HCT116 (cell line): Measurements from ENCODE around the gene PIP4K2B. TPM values are rescaled to one million over a fixed set of nuclear protein-coding genes. Genes with fewer than 3 reads are reported as not detected.

Source experiments
- ATAC-seq: fragments of 200-7000 bp; cut with Tn5 transposase; 2 replicates; pipeline ENCODE4 v1.9.1; 2020; ENCODE audit warnings: mild to moderate bottlenecking, moderate library complexity
- BruUV-seq: library from RNA; stranded (reverse); fragments of 400-500 nt; replicated peaks from 2 replicates; lab custom pipeline; 2021; lab: Mats Ljungman, UMichigan
- CTCF ChIA-PET: fragments of 300-600 bp; sonication (Branson Sonifier 250); formaldehyde crosslinking; loops from one replicate; lab custom pipeline; 2021; ENCODE audit warnings: antibody characterized with exemption; lab: Charles Lee
- POLR2A ChIA-PET: fragments of 300-600, 350-600 bp; sonication (Branson Sonifier 250); formaldehyde crosslinking; loops from one replicate; lab custom pipeline; 2021; ENCODE audit warnings: antibody characterized with exemption; lab: Charles Lee
- RAD21 ChIA-PET, 2 experiments: fragments of 300-600 bp; sonication (Branson Sonifier 250); formaldehyde crosslinking; loops; one replicate each; lab custom pipeline; 2023; ENCODE audit warnings: low total read pairs in 2 of 2; ENCODE audit not compliant: uncharacterized antibody in 2 of 2, unreplicated experiment in 2 of 2, low non-redundant PET in 1 of 2; lab: Charles Lee
- DNase-seq: peaks from one replicate; pipeline ENCODE4 v3.0.0-alpha.2; 2010; ENCODE audit warnings: low read depth, low spot score
- H2AFZ ChIP-seq: fragments of 200-600 bp; shearing (Covaris generic), sonication (generic); 2 replicates; pipeline ENCODE4 v1.6.1; 2017; ENCODE audit warnings: low read depth, mixed run types, mixed read lengths, antibody characterized with exemption, low read length; ENCODE audit not compliant: poor library complexity, severe bottlenecking
- H3K27ac ChIP-seq: 2 replicates; pipeline ENCODE4 v1.5.1; 2012; ENCODE audit warnings: low read depth, low read length
- H3K27me3 ChIP-seq: fragments of 200-600 bp; sonication (generic); 2 replicates; pipeline ENCODE4 v1.6.1; 2016; ENCODE audit warnings: mixed run types, low read length, mixed read lengths; ENCODE audit not compliant: insufficient read depth
- H3K36me3 ChIP-seq, 2 experiments: fragments of 200-500 bp in 1 of 2; fragments of 200-600 bp in 1 of 2; sonication (Bioruptor generic) in 1 of 2; sonication (generic) in 1 of 2; 2 replicates each; pipeline versions ENCODE4 v1.5.1 to v1.6.1; 2014 to 2016; ENCODE audit warnings: low read length in 2 of 2, inconsistent platforms in 1 of 2, mixed read lengths in 1 of 2, mixed run types in 1 of 2; ENCODE audit not compliant: insufficient read depth in 2 of 2, control insufficient read depth in 1 of 2
- H3K4me1 ChIP-seq, 2 experiments: fragments of 200-600 bp in 1 of 2; sonication (generic) in 1 of 2; 2 replicates each; pipeline versions ENCODE4 v1.5.1 to v1.6.1; 2012 to 2017; ENCODE audit warnings: low read length in 2 of 2, inconsistent platforms in 1 of 2, mild to moderate bottlenecking in 1 of 2, mixed read lengths in 1 of 2, mixed run types in 1 of 2, moderate library complexity in 1 of 2; ENCODE audit not compliant: insufficient read depth in 2 of 2, control insufficient read depth in 1 of 2
- H3K4me2 ChIP-seq: fragments of 200-600 bp; sonication (generic); 2 replicates; pipeline ENCODE4 v1.6.1; 2017; ENCODE audit warnings: mixed run types, low read length, mixed read lengths
- H3K4me3 ChIP-seq, 2 experiments: fragments of 200-600 bp in 1 of 2; sonication (generic) in 1 of 2; replicated peaks in 1 of 2; 2 replicates each; pipeline ENCODE4 v1.5.1; 2011 to 2016; ENCODE audit warnings: low read length in 2 of 2, control low read depth in 1 of 2, low read depth in 1 of 2, mild to moderate bottlenecking in 1 of 2, mixed read lengths in 1 of 2, mixed run types in 1 of 2
- H3K79me2 ChIP-seq: fragments of 200-600 bp; sonication (generic); 2 replicates; pipeline ENCODE4 v1.6.1; 2017; ENCODE audit warnings: mild to moderate bottlenecking, mixed run types, low read length, moderate library complexity, mixed read lengths; ENCODE audit not compliant: insufficient read depth
- H3K9ac ChIP-seq: fragments of 200-600 bp; sonication (generic); 2 replicates; pipeline ENCODE4 v1.6.1; 2016; ENCODE audit warnings: low read length, mixed read lengths
- H3K9me2 ChIP-seq: fragments of 200-600 bp; sonication (generic), shearing (Covaris generic); 2 replicates; pipeline ENCODE4 v1.6.1; 2017; ENCODE audit warnings: mixed run types, mild to moderate bottlenecking, moderate library complexity; ENCODE audit not compliant: insufficient read depth
- H3K9me3 ChIP-seq, 2 experiments: fragments of 200-500 bp in 1 of 2; fragments of 200-600 bp in 1 of 2; sonication (Bioruptor generic) in 1 of 2; sonication (generic) in 1 of 2; 2 replicates each; pipeline ENCODE4 v1.6.1; 2014 to 2017; ENCODE audit warnings: low read length in 2 of 2, mixed read lengths in 2 of 2, inconsistent platforms in 1 of 2, low read depth in 1 of 2, mild to moderate bottlenecking in 1 of 2, mixed run types in 1 of 2, moderate library complexity in 1 of 2; ENCODE audit not compliant: control insufficient read depth in 1 of 2, insufficient read depth in 1 of 2
- H4K20me1 ChIP-seq: fragments of 200-600 bp; sonication (generic), shearing (Covaris generic); 2 replicates; pipeline ENCODE4 v1.6.1; 2017; ENCODE audit warnings: mixed run types, mild to moderate bottlenecking, moderate library complexity; ENCODE audit not compliant: insufficient read depth
- ATF3 ChIP-seq: IDR thresholded peaks from 2 replicates; pipeline ENCODE4 v1.6.1; 2012
- CBX3 ChIP-seq: IDR thresholded peaks from 2 replicates; pipeline ENCODE4 v1.6.1; 2012; ENCODE audit warnings: low read depth
- CEBPB ChIP-seq: IDR thresholded peaks from 2 replicates; pipeline ENCODE4 v1.6.1; 2012; ENCODE audit warnings: low read depth
- EGR1 ChIP-seq: IDR thresholded peaks from 2 replicates; pipeline ENCODE4 v1.6.1; 2012; ENCODE audit warnings: low read depth
- ELF1 ChIP-seq: IDR thresholded peaks from 2 replicates; pipeline ENCODE4 v1.6.1; 2012; ENCODE audit warnings: low read depth, borderline replicate concordance
- EZH2 ChIP-seq: fragments of 200-600 bp; sonication (generic); IDR thresholded peaks from 2 replicates; pipeline ENCODE4 v1.6.1; 2017; ENCODE audit warnings: antibody characterized with exemption, mixed run types
- EZH2phosphoT487 ChIP-seq: fragments of 200-600 bp; IDR thresholded peaks from 2 replicates; pipeline ENCODE4 v1.6.1; 2018; ENCODE audit warnings: antibody characterized with exemption, borderline replicate concordance
- FOSL1 ChIP-seq: IDR thresholded peaks from 2 replicates; pipeline ENCODE4 v1.6.1; 2012; ENCODE audit warnings: low read depth
- JUND ChIP-seq: IDR thresholded peaks from 2 replicates; pipeline ENCODE4 v1.6.1; 2012
- POLR2A ChIP-seq: IDR thresholded peaks from 2 replicates; pipeline ENCODE4 v1.7.0; 2011; ENCODE audit warnings: borderline replicate concordance; ENCODE audit not compliant: insufficient read depth, insufficient read length; ENCODE audit errors: extremely low read depth
- RAD21 ChIP-seq: IDR thresholded peaks from 2 replicates; pipeline ENCODE4 v1.6.1; 2012; ENCODE audit warnings: low read depth, mild to moderate bottlenecking
- REST ChIP-seq: IDR thresholded peaks from 2 replicates; pipeline ENCODE4 v1.6.1; 2012; ENCODE audit warnings: low read depth
- SIN3A ChIP-seq: IDR thresholded peaks from 2 replicates; pipeline ENCODE4 v1.6.1; 2012; ENCODE audit warnings: low read depth
- SRF ChIP-seq: IDR thresholded peaks from 2 replicates; pipeline ENCODE4 v1.6.1; 2012; ENCODE audit warnings: low read depth
- TCF7L2 ChIP-seq: IDR thresholded peaks from 2 replicates; pipeline ENCODE4 v1.7.0; 2011; ENCODE audit warnings: borderline replicate concordance, inconsistent platforms; ENCODE audit not compliant: insufficient read depth, insufficient read length; ENCODE audit errors: extremely low read depth
- YY1 ChIP-seq: IDR thresholded peaks from 2 replicates; pipeline ENCODE4 v1.6.1; 2011; ENCODE audit warnings: low read length, low read depth, moderate library complexity, mild to moderate bottlenecking; ENCODE audit not compliant: insufficient replicate concordance; ENCODE audit errors: extremely low read depth
- ZFX ChIP-seq: fragments of 450-650 bp; IDR thresholded peaks from 2 replicates; pipeline ENCODE4 v1.6.1; 2017
- ZNF274 ChIP-seq: fragments of 200-500 bp; sonication (Bioruptor generic); IDR thresholded peaks from 2 replicates; pipeline ENCODE4 v1.6.1; 2014; ENCODE audit warnings: mild to moderate bottlenecking, low read depth, low read length, inconsistent platforms
- intact Hi-C: fragments of 100-400 bp; cut with micrococcal nuclease; formaldehyde crosslinking; loops from 2 replicates; pipeline ENCODE4 v1.10.0; 2022
- total RNA-seq: library from RNA; stranded (reverse); gene quantifications from one replicate; pipeline ENCODE4 v1.2.1, GENCODE V29; 2021; ENCODE audit not compliant: unreplicated experiment
- TF ChIP-seq, protein P1 (sequence below), 3 experiments: fragments of 200-600 bp in 1 of 3; sonication (generic) in 1 of 3; IDR thresholded peaks in 2 of 3; conservative IDR thresholded peaks in 1 of 3; 2 replicates each; pipeline ENCODE4 v1.5.1; 2012 to 2017; ENCODE audit warnings: low read depth in 2 of 3, low read length in 2 of 3, antibody characterized with exemption in 1 of 3, borderline replicate concordance in 1 of 3, control low read depth in 1 of 3, mild to moderate bottlenecking in 1 of 3, mixed read lengths in 1 of 3, mixed run types in 1 of 3, moderate library complexity in 1 of 3; ENCODE audit not compliant: insufficient read depth in 1 of 3

Gene PIP4K2B
- total RNA-seq, 1 experiment from 2014 or later = 40.3 TPM

- DNase-seq (peak; percentile 93), ATAC-seq (peak; percentile 82)
- intact Hi-C loops = no loop called here
- POLR2A ChIA-PET = interaction anchor here (0.8 to 1.9 kb wide), 4 partner anchors 9 to 46 kb away, joined by 3 to 10 read pairs (median 4); partner anchors contain the start of genes LASP1 and RPL23
- H4K20me1 ChIP-seq = no peaks in the 10 kb centered on the region
- H3K9ac ChIP-seq = peak within 1 kb of the TSS; percentile 85
- BruUV-seq = TSS peak; percentile 80
- no peaks in the 10 kb centered on the region for H3K9me2 ChIP-seq
- H3K4me1 ChIP-seq = peaks cover 11 to 20% of the 10 kb centered on the region in 2 experiments
- no peak within 1 kb of the TSS for H2AFZ ChIP-seq
- CTCF ChIA-PET = no interaction called here
- peak within 1 kb of the TSS; percentile 92 for H3K27ac ChIP-seq
- H3K27me3 ChIP-seq = no peaks in the 10 kb centered on the region
- no peaks in the 10 kb centered on the region for H3K9me3 ChIP-seq
- peak within 1 kb of the TSS; percentile 71 to 89 for H3K4me3 ChIP-seq
- peak within 1 kb of the TSS; percentile 79 for H3K4me2 ChIP-seq
- RAD21 ChIA-PET = no interaction called here
- peaks cover 9 to 10% of the 10 kb centered on the region in 2 experiments for H3K36me3 ChIP-seq
- peaks cover 47% of the 10 kb centered on the region for H3K79me2 ChIP-seq
- TF ChIP-seq POLR2A = peak; percentile 83
- TF ChIP-seq, protein P1, sequence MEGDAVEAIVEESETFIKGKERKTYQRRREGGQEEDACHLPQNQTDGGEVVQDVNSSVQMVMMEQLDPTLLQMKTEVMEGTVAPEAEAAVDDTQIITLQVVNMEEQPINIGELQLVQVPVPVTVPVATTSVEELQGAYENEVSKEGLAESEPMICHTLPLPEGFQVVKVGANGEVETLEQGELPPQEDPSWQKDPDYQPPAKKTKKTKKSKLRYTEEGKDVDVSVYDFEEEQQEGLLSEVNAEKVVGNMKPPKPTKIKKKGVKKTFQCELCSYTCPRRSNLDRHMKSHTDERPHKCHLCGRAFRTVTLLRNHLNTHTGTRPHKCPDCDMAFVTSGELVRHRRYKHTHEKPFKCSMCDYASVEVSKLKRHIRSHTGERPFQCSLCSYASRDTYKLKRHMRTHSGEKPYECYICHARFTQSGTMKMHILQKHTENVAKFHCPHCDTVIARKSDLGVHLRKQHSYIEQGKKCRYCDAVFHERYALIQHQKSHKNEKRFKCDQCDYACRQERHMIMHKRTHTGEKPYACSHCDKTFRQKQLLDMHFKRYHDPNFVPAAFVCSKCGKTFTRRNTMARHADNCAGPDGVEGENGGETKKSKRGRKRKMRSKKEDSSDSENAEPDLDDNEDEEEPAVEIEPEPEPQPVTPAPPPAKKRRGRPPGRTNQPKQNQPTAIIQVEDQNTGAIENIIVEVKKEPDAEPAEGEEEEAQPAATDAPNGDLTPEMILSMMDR (IDR thresholded peaks at IDR 0.05 in 2 of 3, conservative IDR thresholded peaks at IDR 0.05 in 1 of 3; ENCODE audit: borderline replicate concordance in 1 of 3, insufficient read depth in 1 of 3, low read depth in 2 of 3, low read length in 2 of 3) = no peak
- peak; percentile 95; the same call in 1 of the 2 replicates for TF ChIP-seq CBX3
- no peak for TF ChIP-seq EGR1
- no peak for TF ChIP-seq ZNF274
- no peak for TF ChIP-seq ATF3
- no peak for TF ChIP-seq EZH2phosphoT487
- TF ChIP-seq SRF = peak; percentile 100
- no peak for TF ChIP-seq FOSL1
- no peak for TF ChIP-seq JUND
- TF ChIP-seq ELF1 = peak; percentile 95
- TF ChIP-seq TCF7L2 = peak; percentile 66
- peak; percentile 56 for TF ChIP-seq YY1
- TF ChIP-seq EZH2 = no peak
- peak; percentile 84 for TF ChIP-seq SIN3A
- TF ChIP-seq RAD21 = peak; percentile 31; the same call in 1 of the 2 replicates
- peak; percentile 99 for TF ChIP-seq ZFX
- TF ChIP-seq REST = no peak
- TF ChIP-seq CEBPB = no peak; the same call in 1 of the 2 replicates
Observed at GRCh38 chr17:38824899-38825761, 25.8 kb upstream of the PIP4K2B start, which contains the start of gene CWC25. Gene CWC25, minus strand, starts transcription at chr17:38825321. Its CDS starts 138 bp downstream, at chr17:38825183.
